Body of pancreas (tissue), 4 donors: Measurements from ENCODE around the gene GRHL1. TPM values are rescaled to one million over a fixed set of nuclear protein-coding genes. Genes with fewer than 3 reads are reported as not detected.

ENCODE experiments used
- ATAC-seq: fragments of 150-250 bp; one replicate; pipeline ENCODE4 v1.9.1; 2016
- DNase-seq, 4 donors: peaks; one replicate each; pipeline ENCODE4 v3.0.0-alpha.2; 2019
- H3K27ac ChIP-seq, 4 donors: fragments of 200-600 bp; sonication (generic); 1 replicate in 3 of 4; 2 replicates in 1 of 4; pipeline versions ENCODE4 v1.5.1 to v1.6.1; 2016 to 2019; ENCODE audit warnings: mild to moderate bottlenecking in 1 of 4, mixed read lengths in 1 of 4, moderate library complexity in 1 of 4
- H3K27me3 ChIP-seq, 2 donors: fragments of 200-600 bp; sonication (generic); one replicate each; pipeline ENCODE4 v1.6.0; 2016; ENCODE audit warnings: mild to moderate bottlenecking in 1 of 2
- H3K36me3 ChIP-seq, 2 donors: fragments of 200-600 bp; sonication (generic); replicated peaks in 1 of 2; 2 replicates each; pipeline ENCODE4 v1.5.1; 2016; ENCODE audit warnings: low read depth in 2 of 2; ENCODE audit not compliant: insufficient read depth in 1 of 2
- H3K4me1 ChIP-seq: fragments of 200-600 bp; sonication (generic); one replicate; pipeline ENCODE4 v1.6.0; 2016
- H3K4me3 ChIP-seq, 2 donors: fragments of 200-600 bp; sonication (generic); 1 replicate in 1 of 2; 2 replicates in 1 of 2; pipeline ENCODE4 v1.5.1; 2016 to 2019
- H3K9me3 ChIP-seq, 3 donors: fragments of 200-600 bp; sonication (generic); 1 replicate in 2 of 3; 2 replicates in 1 of 3; pipeline ENCODE4 v1.5.1; 2016
- POLR2A ChIP-seq, 3 donors: fragments of 450-650 bp; IDR thresholded peaks; one replicate each; pipeline ENCODE4 v1.6.1; 2016; ENCODE audit warnings: antibody characterized with exemption in 3 of 3, mild to moderate bottlenecking in 2 of 3
- WGBS, 2 donors: methylation state at CpG; one replicate each; pipeline ENCODE4 v1.1.5; 2017; 5-methylcytosine and 5-hydroxymethylcytosine counted together
- intact Hi-C: fragments of 100-400 bp; cut with DNase I; formaldehyde crosslinking; loops from one replicate; pipeline ENCODE4 v1.15.1; 2023
- total RNA-seq, 2 donors: library from RNA; depleted of rRNA; stranded (reverse); fragments of >200 nt; gene quantifications; one replicate each; pipeline ENCODE4 v1.1.0, GENCODE V29; 2016
- TF ChIP-seq, protein P1 (sequence below), 7 experiments: fragments of 450-650 bp in 4 of 7; fragments of 200-600 bp in 3 of 7; sonication (generic) in 3 of 7; IDR thresholded peaks; one replicate each; pipeline ENCODE4 v1.5.1; 2016 to 2019; ENCODE audit warnings: antibody characterized with exemption in 7 of 7

The GRHL1 gene
- total RNA-seq, 2 donors from 2014 or later = 2.0 to 4.2 TPM

DNA sequence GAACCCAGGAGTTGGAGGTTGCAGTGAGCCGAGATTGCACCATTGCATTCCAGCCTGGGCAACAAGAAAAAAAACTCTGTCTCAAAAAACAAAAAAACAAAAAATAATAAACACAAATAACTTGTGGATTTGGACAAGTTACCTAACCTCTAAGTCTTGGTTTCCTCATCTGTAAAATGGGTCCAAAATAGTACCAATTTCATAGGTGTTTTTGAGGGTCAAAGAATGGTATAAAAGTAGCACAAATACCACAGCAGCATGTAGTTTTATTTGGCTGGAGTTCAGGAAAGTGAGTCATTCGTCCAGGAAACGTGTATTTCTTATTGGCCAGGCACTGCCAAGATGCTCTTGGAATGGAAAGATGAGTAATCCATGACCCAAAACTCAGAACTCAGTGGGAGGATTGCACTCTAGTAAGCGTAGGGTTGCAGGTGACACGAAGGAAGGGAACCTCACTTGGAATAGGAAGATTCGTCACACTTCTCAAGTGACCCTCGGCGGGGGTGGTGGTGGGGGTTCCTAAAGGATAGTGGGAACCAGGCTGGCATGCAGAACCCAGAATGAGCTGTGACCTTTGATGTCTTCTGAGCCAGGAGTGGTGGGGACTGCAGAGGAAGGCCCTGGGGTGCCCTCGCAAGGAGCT lies 24.4 kb downstream of the GRHL1 start:
- Histone ChIP-seq H3K4me1 (peaks cover 27% of the 10 kb centered on the region), H3K27ac (peak overlapping the region in 3 of 4 donors; percentile 35 to 58 (median 51)), H3K4me3 (no peak overlapping the region), H3K9me3 (no peaks in the 10 kb centered on the region), H3K27me3 (no peaks in the 10 kb centered on the region), H3K36me3 (no peaks in the 10 kb centered on the region)
- ATAC-seq = peak; percentile 70
- intact Hi-C loops = no loop called here
- 51 to 61% methylated on average over 9 of the region's 9 CpGs for WGBS, 2 donors
- TF ChIP-seq, protein P1, sequence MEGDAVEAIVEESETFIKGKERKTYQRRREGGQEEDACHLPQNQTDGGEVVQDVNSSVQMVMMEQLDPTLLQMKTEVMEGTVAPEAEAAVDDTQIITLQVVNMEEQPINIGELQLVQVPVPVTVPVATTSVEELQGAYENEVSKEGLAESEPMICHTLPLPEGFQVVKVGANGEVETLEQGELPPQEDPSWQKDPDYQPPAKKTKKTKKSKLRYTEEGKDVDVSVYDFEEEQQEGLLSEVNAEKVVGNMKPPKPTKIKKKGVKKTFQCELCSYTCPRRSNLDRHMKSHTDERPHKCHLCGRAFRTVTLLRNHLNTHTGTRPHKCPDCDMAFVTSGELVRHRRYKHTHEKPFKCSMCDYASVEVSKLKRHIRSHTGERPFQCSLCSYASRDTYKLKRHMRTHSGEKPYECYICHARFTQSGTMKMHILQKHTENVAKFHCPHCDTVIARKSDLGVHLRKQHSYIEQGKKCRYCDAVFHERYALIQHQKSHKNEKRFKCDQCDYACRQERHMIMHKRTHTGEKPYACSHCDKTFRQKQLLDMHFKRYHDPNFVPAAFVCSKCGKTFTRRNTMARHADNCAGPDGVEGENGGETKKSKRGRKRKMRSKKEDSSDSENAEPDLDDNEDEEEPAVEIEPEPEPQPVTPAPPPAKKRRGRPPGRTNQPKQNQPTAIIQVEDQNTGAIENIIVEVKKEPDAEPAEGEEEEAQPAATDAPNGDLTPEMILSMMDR (IDR thresholded peaks at IDR 0.05) = no peak
- no peak for TF ChIP-seq POLR2A (IDR thresholded peaks at IDR 0.05)
- DNase-seq = peak in 3 of 4 donors; percentile 11 to 66 (median 65)

DNA sequence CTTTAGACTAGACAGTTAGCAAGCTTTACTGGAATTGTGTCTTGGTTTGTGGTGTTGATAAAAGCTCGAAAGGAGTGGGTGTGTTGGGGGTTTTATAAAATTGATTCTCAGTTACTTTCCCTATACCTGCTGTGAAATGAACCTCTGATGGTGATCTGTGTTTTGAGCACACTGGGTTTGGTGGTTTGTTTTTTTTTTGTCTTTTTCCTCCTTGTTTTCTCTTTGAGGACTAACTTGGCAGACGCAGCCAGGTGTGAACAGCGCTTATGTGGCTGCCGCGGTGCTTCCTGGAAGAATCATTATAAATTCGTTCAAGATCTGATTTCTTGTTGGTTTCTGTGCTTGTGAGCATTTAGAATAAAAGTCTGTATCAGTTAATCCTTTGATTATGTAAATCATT lies 28.5 kb downstream of the GRHL1 start:
- H3K4me1 ChIP-seq = peaks cover 29% of the 10 kb centered on the region
- 71 to 76% methylated on average over 6 of the region's 6 CpGs for WGBS, 2 donors
- no peak for ATAC-seq
- H3K36me3 ChIP-seq = no peaks in the 10 kb centered on the region
- no peak for TF ChIP-seq POLR2A (IDR thresholded peaks at IDR 0.05)
- TF ChIP-seq, protein P1 (IDR thresholded peaks at IDR 0.05) = no peak
- H3K27me3 ChIP-seq = no peaks in the 10 kb centered on the region
- DNase-seq = no peak
- intact Hi-C loops = loop anchor here (10.0 kb wide), 1 partner anchor 55 kb away; no protein-coding TSS in a partner anchor
- no peak overlapping the region for H3K4me3 ChIP-seq
- no peaks in the 10 kb centered on the region for H3K9me3 ChIP-seq
- H3K27ac ChIP-seq = no peak overlapping the region

DNA sequence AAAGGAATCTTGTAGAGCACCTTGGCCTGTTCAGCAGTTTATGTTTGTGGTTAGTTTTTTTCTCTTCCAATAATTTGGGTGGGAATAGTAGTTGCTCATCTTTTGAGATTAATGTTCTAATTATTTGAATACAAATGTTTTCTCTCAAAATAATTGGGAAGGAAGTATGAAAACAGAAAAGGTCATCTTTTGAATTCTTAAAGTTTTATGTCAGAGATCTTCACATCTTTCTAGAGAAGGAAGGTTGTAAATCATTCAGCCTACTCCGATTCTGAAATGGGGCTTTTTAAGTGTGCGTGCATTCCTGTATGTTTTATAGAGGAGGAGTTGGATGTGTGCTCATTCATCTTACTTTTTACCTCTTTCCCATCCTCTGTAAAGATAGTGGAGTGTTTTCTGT lies 29.0 kb downstream of the GRHL1 start:
- WGBS, 2 donors = 93% methylated on average over 2 of the region's 2 CpGs
- no peaks in the 10 kb centered on the region for H3K9me3 ChIP-seq
- H3K4me3 ChIP-seq = no peak overlapping the region
- no peak for DNase-seq
- peaks cover 26% of the 10 kb centered on the region for H3K4me1 ChIP-seq
- no peaks in the 10 kb centered on the region for H3K27me3 ChIP-seq
- H3K36me3 ChIP-seq = no peaks in the 10 kb centered on the region
- H3K27ac ChIP-seq = no peak overlapping the region
- intact Hi-C loops = loop anchor here (10.0 kb wide), 1 partner anchor 54 kb away; no protein-coding TSS in a partner anchor
- no peak for TF ChIP-seq POLR2A (IDR thresholded peaks at IDR 0.05)
- TF ChIP-seq, protein P1 (IDR thresholded peaks at IDR 0.05) = no peak
- ATAC-seq = no peak

DNA sequence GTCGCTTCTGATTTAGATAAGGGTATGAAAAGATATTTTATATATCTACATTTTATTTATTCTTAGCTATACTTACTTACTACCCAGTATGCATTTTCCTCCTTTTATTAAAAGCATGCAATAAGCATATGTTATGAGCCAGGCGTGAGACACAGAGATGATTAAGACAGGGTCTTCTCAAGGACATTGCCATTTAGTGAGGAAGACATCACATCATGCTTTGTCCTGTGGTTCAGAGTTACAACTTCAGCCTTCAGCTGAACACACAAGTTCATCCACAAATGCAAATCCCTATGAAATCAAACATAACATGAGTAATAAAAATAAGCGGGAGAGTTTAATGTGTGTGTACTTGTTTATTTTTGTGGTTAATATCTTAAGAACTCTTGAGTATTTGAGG lies 30.2 kb downstream of the GRHL1 start:
- H3K36me3 ChIP-seq = no peaks in the 10 kb centered on the region
- TF ChIP-seq POLR2A (IDR thresholded peaks at IDR 0.05) = no peak
- TF ChIP-seq, protein P1 (IDR thresholded peaks at IDR 0.05) = no peak
- ATAC-seq (no peak), DNase-seq (no peak)
- WGBS, 2 donors = 90 to 95% methylated on average over 3 of the region's 3 CpGs
- no peaks in the 10 kb centered on the region for H3K9me3 ChIP-seq
- H3K4me1 ChIP-seq = peaks cover 16% of the 10 kb centered on the region
- H3K4me3 ChIP-seq = no peak overlapping the region
- intact Hi-C loops = loop anchor here (10.0 kb wide), 1 partner anchor 53 kb away; no protein-coding TSS in a partner anchor
- H3K27me3 ChIP-seq = no peaks in the 10 kb centered on the region
- H3K27ac ChIP-seq = no peak overlapping the region

DNA sequence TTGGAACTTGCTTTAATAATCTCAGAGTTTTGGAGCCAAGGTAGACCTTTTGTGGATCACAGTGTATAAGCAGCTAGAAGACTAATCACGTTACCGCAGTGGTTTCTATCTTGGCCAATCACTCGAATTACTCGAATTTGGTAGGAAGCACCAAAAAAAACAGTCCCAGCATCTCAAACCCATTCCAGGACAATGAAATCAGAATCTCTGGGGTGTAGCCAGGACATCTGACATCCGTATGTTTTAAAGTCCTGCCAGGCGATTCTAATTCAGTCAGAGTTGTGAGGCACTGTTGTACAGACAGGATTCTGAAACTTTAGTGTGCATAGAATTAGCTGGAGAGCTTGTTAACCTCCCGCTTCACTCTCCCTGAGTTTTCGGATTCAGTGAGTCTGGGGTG lies 30.8 kb downstream of the GRHL1 start:
- H3K4me3 ChIP-seq = no peak overlapping the region
- WGBS, 2 donors = 84 to 85% methylated on average over 8 of the region's 8 CpGs
- TF ChIP-seq, protein P1 (IDR thresholded peaks at IDR 0.05) = no peak
- TF ChIP-seq POLR2A (IDR thresholded peaks at IDR 0.05) = no peak
- DNase-seq (no peak), ATAC-seq (no peak)
- peaks cover 16% of the 10 kb centered on the region for H3K4me1 ChIP-seq
- intact Hi-C loops = loop anchor here (10.0 kb wide), 1 partner anchor 53 kb away; no protein-coding TSS in a partner anchor
- H3K36me3 ChIP-seq = no peaks in the 10 kb centered on the region
- H3K27me3 ChIP-seq = no peaks in the 10 kb centered on the region
- H3K9me3 ChIP-seq = no peaks in the 10 kb centered on the region
- H3K27ac ChIP-seq = no peak overlapping the region
